NT2/D1 (cell line): ENCODE results near the gene NR3C2.

Experiments
- YY1 ChIP-seq: IDR thresholded peaks from 2 replicates; pipeline ENCODE4 v1.6.1; 2011; ENCODE audit not compliant: insufficient read length, insufficient read depth
- ZNF274 ChIP-seq: IDR thresholded peaks from 2 replicates; pipeline ENCODE4 v1.6.1; 2011; ENCODE audit warnings: mild to moderate bottlenecking, low read depth, low read length

- TF ChIP-seq YY1 (no peak), ZNF274 (no peak)
Measured at GRCh38 chr4:148293571-148293970, 148.6 kb downstream of the NR3C2 start.
